ENCODE data around the gene PRDM1. TPM values are rescaled to one million over a fixed set of nuclear protein-coding genes. Genes with fewer than 3 reads are reported as not detected.

The PRDM1 gene
- total RNA-seq, 1 donor from 2014 or later, result not detected

- Mint-ChIP-seq H3K36me3 (ENCODE audit: unreplicated experiment) (no peaks in the 10 kb centered on the region), H3K4me3 (ENCODE audit: unreplicated experiment) (no peak overlapping the region), H3K4me1 (ENCODE audit: unreplicated experiment) (peaks cover 3% of the 10 kb centered on the region), H3K9me3 (ENCODE audit: unreplicated experiment) (no peaks in the 10 kb centered on the region), H3K27me3 (ENCODE audit: unreplicated experiment) (peaks cover 5% of the 10 kb centered on the region), H3K27ac (ENCODE audit: unreplicated experiment) (no peak overlapping the region)
- no peak for DNase-seq (ENCODE audit: extremely low spot score, unreplicated experiment)
- TF ChIP-seq CTCF (IDR thresholded peaks at IDR 0.05), result no peak
These were observed 38.6 kb downstream of the PRDM1 start for GRCh38 chr6:106124437-106125430.

GRCh38 chr6:106125925-106126435 is 39.8 kb downstream of the PRDM1 start:
- H3K27ac Mint-ChIP-seq (ENCODE audit: unreplicated experiment), result no peak overlapping the region
- no peaks in the 10 kb centered on the region for H3K36me3 Mint-ChIP-seq (ENCODE audit: unreplicated experiment)
- TF ChIP-seq CTCF (IDR thresholded peaks at IDR 0.05), result no peak
- peak; percentile 67 for DNase-seq (ENCODE audit: extremely low spot score, unreplicated experiment)
- peaks cover 4% of the 10 kb centered on the region for H3K4me1 Mint-ChIP-seq (ENCODE audit: unreplicated experiment)
- peaks cover 5% of the 10 kb centered on the region for H3K27me3 Mint-ChIP-seq (ENCODE audit: unreplicated experiment)
- no peak overlapping the region for H3K4me3 Mint-ChIP-seq (ENCODE audit: unreplicated experiment)
- no peaks in the 10 kb centered on the region for H3K9me3 Mint-ChIP-seq (ENCODE audit: unreplicated experiment)

- peaks cover 4% of the 10 kb centered on the region for H3K4me1 Mint-ChIP-seq (ENCODE audit: unreplicated experiment)
- no peaks in the 10 kb centered on the region for H3K36me3 Mint-ChIP-seq (ENCODE audit: unreplicated experiment)
- peaks cover 5% of the 10 kb centered on the region for H3K27me3 Mint-ChIP-seq (ENCODE audit: unreplicated experiment)
- no peak overlapping the region for H3K4me3 Mint-ChIP-seq (ENCODE audit: unreplicated experiment)
- DNase-seq (ENCODE audit: extremely low spot score, unreplicated experiment), result no peak
- H3K27ac Mint-ChIP-seq (ENCODE audit: unreplicated experiment), result no peak overlapping the region
- TF ChIP-seq CTCF (IDR thresholded peaks at IDR 0.05), result no peak
- H3K9me3 Mint-ChIP-seq (ENCODE audit: unreplicated experiment), result no peaks in the 10 kb centered on the region
These were observed 40.3 kb downstream of the PRDM1 start for GRCh38 chr6:106126482-106126881.

GRCh38 chr6:106128981-106129781 is 43.0 kb downstream of the PRDM1 start:
- no peak for TF ChIP-seq CTCF (IDR thresholded peaks at IDR 0.05)
- peaks cover 4% of the 10 kb centered on the region for H3K4me1 Mint-ChIP-seq (ENCODE audit: unreplicated experiment)
- no peaks in the 10 kb centered on the region for H3K9me3 Mint-ChIP-seq (ENCODE audit: unreplicated experiment)
- H3K36me3 Mint-ChIP-seq (ENCODE audit: unreplicated experiment), result no peaks in the 10 kb centered on the region
- no peak overlapping the region for H3K27ac Mint-ChIP-seq (ENCODE audit: unreplicated experiment)
- no peaks in the 10 kb centered on the region for H3K27me3 Mint-ChIP-seq (ENCODE audit: unreplicated experiment)
- no peak overlapping the region for H3K4me3 Mint-ChIP-seq (ENCODE audit: unreplicated experiment)
- DNase-seq (ENCODE audit: extremely low spot score, unreplicated experiment), result no peak

Measured in osteocyte (in vitro differentiated cells).